ENCODE data around the gene LSS. TPM values are rescaled to one million over a fixed set of nuclear protein-coding genes. Genes with fewer than 3 reads are reported as not detected.
"Not testable (repeated sequence)": the region's sequence is repeated elsewhere in the genome, so short reads cannot be mapped to it uniquely, and the experiment has no call there.

The LSS gene
- total RNA-seq, 1 donor from 2014 or later, result 61.0 TPM

GRCh38 chr21:46245213-46245915 lies 16.8 kb upstream of the LSS start:
- DNase-seq (ENCODE audit: low read depth in 2 of 2), result no peak

GRCh38 chr21:46244602-46245001 lies 16.0 kb upstream of the LSS start:
- DNase-seq (ENCODE audit: low read depth in 2 of 2), result no peak

GRCh38 chr21:46243960-46244361 lies 15.4 kb upstream of the LSS start:
- DNase-seq (ENCODE audit: low read depth in 2 of 2), result no peak

DNA sequence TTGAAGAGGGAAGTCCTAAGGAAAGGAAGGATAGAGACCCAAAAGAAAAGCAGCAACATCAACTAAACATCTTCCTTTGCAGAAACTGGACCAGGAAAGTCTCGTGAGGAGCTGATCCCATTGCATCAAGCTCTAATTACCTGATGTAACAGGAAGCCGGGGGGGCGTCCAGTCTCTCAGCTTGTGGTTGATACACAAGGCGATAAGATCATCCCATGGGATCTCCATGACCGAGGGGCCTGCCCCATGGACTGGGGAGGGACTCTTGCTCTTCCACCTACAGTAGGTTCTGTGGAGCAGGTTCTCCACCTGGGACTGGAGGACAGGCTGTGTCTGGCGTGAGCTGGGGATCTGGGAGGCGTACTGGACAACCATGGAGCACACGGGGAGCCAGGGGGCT lies 14.8 kb upstream of the LSS start:
- no peak for DNase-seq (ENCODE audit: low read depth in 2 of 2)

DNA sequence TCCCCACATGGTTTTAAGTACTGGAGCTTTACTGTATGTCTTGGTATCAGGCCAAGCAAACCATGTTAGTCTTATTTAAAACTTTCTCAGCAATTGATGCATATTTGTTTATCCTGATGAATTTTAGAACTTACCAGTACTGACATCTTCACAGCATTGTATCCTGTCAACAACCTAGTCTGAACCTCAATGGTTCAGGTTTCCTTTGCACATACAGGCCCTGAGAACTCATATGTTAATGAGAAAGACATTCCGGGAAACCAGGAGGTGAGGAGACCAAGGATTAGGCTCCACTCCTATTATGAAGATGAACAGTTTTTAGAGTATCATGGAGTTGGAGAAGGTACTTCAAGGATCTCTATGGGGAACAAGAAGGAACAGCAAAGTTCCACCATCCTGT lies 13.0 kb upstream of the LSS start:
- not testable (repeated sequence) for DNase-seq (ENCODE audit: low read depth in 2 of 2)

- no peak for DNase-seq (ENCODE audit: low read depth in 2 of 2)
Observed at GRCh38 chr21:46239817-46240325, 11.3 kb upstream of the LSS start.

DNA sequence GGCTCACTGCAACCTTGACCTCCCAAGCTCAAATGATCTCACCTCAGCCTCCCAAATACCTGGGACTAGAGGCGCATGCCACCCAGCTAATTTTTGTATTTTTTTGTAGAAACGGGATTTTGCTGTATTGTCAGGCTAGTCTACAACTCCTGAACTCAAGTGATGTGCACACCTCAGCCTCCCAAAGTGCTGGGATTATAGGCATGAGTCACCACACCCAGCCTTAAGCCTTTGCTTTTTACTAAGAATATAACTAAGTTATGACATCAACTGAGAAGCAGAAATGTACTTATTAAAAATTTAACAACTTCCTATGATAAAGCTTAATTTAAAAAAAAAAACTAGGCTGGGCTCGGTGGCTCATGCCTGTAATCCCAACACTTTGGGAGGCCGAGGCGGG lies 8.9 kb upstream of the LSS start:
- DNase-seq (ENCODE audit: low read depth in 2 of 2), result no peak

DNA sequence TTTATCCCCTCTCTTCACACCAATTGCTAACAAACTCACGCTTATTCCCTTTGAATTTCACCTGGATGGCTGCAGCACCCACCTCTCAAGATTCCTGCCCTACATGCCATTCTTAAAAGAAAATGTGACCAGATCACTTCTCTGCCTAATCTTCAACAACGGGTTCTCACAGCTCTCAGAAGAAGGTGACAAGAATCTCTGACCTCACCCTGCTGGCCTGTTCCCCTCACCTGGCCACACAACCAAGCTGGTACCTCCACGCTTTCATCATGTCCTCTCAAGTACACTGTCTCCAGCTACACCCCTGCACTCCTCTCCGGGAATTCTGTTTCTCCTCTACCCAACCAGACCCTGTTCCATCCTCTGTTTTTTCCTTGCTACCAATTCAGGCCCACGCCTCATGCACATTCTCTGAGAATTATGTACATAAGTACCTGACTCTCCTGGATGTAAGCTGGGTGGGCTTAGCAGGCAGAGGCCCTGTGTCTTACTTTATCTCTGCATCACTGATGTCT lies 5.9 kb upstream of the LSS start:
- DNase-seq (ENCODE audit: low read depth in 2 of 2), result no peak

DNA sequence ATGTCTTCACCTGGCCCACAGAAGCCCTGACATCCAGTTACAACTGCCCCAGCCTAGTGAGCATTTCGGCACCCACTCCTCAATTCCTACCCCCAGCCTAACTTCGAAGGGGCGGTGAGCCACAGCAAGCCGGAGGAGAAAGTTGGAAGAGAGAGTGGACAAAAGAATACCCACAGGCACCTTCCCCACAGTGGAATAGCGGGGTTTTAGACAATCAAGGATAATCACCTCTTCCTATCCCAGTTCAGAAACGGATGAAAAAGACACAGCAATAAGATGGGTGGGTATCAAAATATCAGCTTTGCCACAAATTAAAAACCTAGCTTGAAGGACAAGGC lies 1.3 kb upstream of the LSS start:
- no peak for DNase-seq (ENCODE audit: low read depth in 2 of 2)

GRCh38 chr21:46229133-46229922 lies 754 bp upstream of the LSS start:
- DNase-seq (ENCODE audit: low read depth in 2 of 2), result no peak

GRCh38 chr21:46227811-46228344 lies 696 bp downstream of the LSS start:
- DNase-seq (ENCODE audit: low read depth in 2 of 2), result no peak

- DNase-seq (ENCODE audit: low read depth in 2 of 2), result peak in 1 of 2 donors; percentile 20
Observed at GRCh38 chr21:46226920-46227599, 1.5 kb downstream of the LSS start.

GRCh38 chr21:46226146-46226545 lies 2.4 kb downstream of the LSS start:
- no peak for DNase-seq (ENCODE audit: low read depth in 2 of 2)

DNA sequence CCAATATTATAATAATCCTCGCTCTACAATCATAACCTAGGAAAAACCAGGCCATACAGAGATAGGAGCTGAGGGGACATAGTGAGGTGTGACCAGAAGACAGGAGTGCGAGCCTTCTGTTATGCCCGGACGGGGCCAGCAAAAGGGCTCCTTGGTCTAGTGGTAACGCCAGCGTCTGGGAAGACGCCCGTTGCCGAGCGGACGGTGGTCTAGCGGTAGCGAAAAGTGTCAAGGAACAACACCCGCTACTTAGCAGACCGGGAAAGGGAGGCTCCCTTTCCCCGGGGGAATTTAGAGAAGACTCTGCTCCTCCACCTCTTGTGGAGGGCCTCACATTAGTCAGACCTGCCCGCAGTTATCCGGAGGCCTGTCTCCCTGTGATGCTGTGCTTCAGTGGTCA lies 4.9 kb downstream of the LSS start:
- DNase-seq (ENCODE audit: low read depth in 2 of 2), result not testable (repeated sequence)

DNA sequence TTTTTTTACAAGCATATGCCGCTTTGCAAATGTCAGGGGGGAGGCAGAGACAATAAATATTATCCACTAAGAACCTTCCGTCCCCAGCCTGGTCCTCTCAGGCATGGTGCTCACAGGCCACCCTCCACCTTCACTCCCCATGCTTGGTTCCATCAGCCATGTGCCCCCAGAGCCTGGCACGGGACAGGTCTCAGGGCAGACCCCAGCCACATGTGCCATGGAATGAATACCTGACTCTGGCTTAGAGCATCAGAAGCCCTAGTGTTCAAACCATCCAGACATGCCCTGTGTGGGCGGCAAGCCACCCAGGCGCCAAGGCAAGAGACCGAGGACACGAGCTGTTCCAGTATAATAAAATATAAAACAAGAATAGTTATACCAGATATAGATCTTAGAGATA lies 5.4 kb downstream of the LSS start:
- DNase-seq (ENCODE audit: low read depth in 2 of 2), result no peak

- DNase-seq (ENCODE audit: low read depth in 2 of 2), result no peak
Observed at GRCh38 chr21:46222436-46223116, 6.0 kb downstream of the LSS start.

DNA sequence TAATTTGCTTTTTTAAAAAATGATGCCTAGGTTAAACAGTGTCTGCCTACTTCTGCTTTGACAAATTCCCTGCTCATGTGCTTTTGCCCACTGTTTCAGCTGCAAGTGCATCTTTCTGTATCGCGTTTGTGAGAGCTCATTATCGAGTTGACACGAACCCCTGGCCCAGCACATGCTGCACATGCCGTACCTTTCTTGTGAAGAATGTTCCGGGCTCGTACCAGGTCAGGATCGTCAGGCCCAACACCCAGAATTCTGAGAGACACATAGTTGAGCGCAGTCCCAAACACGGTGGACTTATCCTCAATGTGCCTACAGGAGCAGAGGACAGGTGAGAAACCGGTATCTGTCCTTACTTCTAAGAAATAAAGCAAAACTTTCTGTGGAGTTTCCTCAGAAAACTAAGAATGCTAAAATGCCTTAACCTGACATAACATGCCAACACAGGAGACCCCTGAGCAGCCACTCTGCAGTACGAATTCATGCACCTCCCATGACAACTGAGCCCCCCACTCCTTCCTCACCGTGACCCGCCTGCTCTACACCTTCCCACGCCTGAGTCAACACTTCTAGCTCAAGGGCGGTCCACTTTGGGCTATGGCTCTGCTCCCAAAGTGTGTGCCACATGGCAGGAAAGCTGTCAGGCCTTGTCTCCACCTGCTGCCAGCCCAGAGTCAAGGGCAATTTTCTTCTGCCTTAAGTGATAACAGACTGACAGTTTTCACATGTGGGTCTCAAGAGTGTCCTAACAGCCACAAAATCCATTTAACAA lies 6.7 kb downstream of the LSS start:
- DNase-seq (ENCODE audit: low read depth in 2 of 2), result no peak

GRCh38 chr21:46220847-46221246 lies 7.7 kb downstream of the LSS start:
- no peak for DNase-seq (ENCODE audit: low read depth in 2 of 2)

GRCh38 chr21:46220275-46220810 lies 8.2 kb downstream of the LSS start:
- no peak for DNase-seq (ENCODE audit: low read depth in 2 of 2)

GRCh38 chr21:46219591-46220239 lies 8.9 kb downstream of the LSS start:
- no peak for DNase-seq (ENCODE audit: low read depth in 2 of 2)
